Activated CD8-positive, alpha-beta T cell treated with anti-CD3 and anti-CD28 coated beads for 36 hours (primary cell): ENCODE data around the gene NPM3. TPM values are rescaled to one million over a fixed set of nuclear protein-coding genes. Genes with fewer than 3 reads are reported as not detected.

Experiments
- ATAC-seq: fragments of 200-7000 bp; cut with Tn5 transposase; one replicate; pipeline ENCODE4 v1.10.0; 2021; ENCODE audit warnings: mild to moderate bottlenecking, moderate library complexity
- CTCF ChIA-PET: fragments of 350-600 bp; sonication (Branson Sonifier 250); formaldehyde crosslinking; loops from one replicate; lab custom pipeline; 2021; ENCODE audit warnings: antibody characterized with exemption; lab: Charles Lee
- POLR2A ChIA-PET: fragments of 350-600 bp; sonication (Branson Sonifier 250); formaldehyde crosslinking; loops from one replicate; lab custom pipeline; 2021; ENCODE audit warnings: antibody characterized with exemption; lab: Charles Lee
- DNase-seq: peaks from one replicate; pipeline ENCODE4 v3.0.0-alpha.2; 2020
- H3K27ac Mint-ChIP-seq: one replicate; pipeline ENCODE4 v1.8.0; 2021; ENCODE audit warnings: mild to moderate bottlenecking, mixed read lengths
- H3K27me3 Mint-ChIP-seq: one replicate; pipeline ENCODE4 v1.8.0; 2021; ENCODE audit warnings: mixed read lengths
- H3K36me3 Mint-ChIP-seq: one replicate; pipeline ENCODE4 v1.8.0; 2021; ENCODE audit warnings: low read depth, mixed read lengths
- H3K4me1 Mint-ChIP-seq: one replicate; pipeline ENCODE4 v1.8.0; 2021; ENCODE audit warnings: low read depth, mixed read lengths
- H3K4me3 Mint-ChIP-seq: one replicate; pipeline ENCODE4 v1.8.0; 2021; ENCODE audit warnings: mild to moderate bottlenecking, moderate library complexity, mixed read lengths
- H3K9me3 Mint-ChIP-seq: one replicate; pipeline ENCODE4 v1.8.0; 2021; ENCODE audit warnings: mixed read lengths
- CTCF ChIP-seq: fragments of 200-600 bp; IDR thresholded peaks from one replicate; pipeline ENCODE4 v1.8.0; 2022; ENCODE audit warnings: antibody characterized with exemption, mild to moderate bottlenecking
- intact Hi-C: fragments of 100-400 bp; cut with micrococcal nuclease; formaldehyde crosslinking; loops from one replicate; pipeline ENCODE4 v1.10.0; 2022
- total RNA-seq, 2 experiments: library from RNA; stranded (reverse); gene quantifications; one replicate each; pipeline ENCODE4 v1.2.3, GENCODE V29; 2021

Gene NPM3
- total RNA-seq, 2 experiments from 2014 or later = 235 to 264 TPM

GRCh38 chr10:101776161-101776817 lies 7.0 kb downstream of the NPM3 start:
- no peak overlapping the region for H3K4me3 Mint-ChIP-seq
- TF ChIP-seq CTCF = no peak
- ChIA-PET CTCF (interaction anchor here (1.4 kb wide), 1 partner anchor 174 kb away, joined by 3 read pairs; no protein-coding TSS in a partner anchor), POLR2A (no interaction called here)
- H3K27ac Mint-ChIP-seq = no peak overlapping the region
- H3K4me1 Mint-ChIP-seq = peaks cover 27% of the 10 kb centered on the region
- ATAC-seq = no peak
- H3K27me3 Mint-ChIP-seq = peaks cover 57% of the 10 kb centered on the region
- H3K9me3 Mint-ChIP-seq = no peaks in the 10 kb centered on the region
- intact Hi-C loops = no loop called here
- peaks cover 28% of the 10 kb centered on the region for H3K36me3 Mint-ChIP-seq
- DNase-seq = no peak

- peaks cover 59% of the 10 kb centered on the region for H3K27me3 Mint-ChIP-seq
- peaks cover 22% of the 10 kb centered on the region for H3K4me1 Mint-ChIP-seq
- no peak for DNase-seq
- H3K27ac Mint-ChIP-seq = no peak within 1 kb of the TSS
- ChIA-PET POLR2A (interaction anchor here (0.6 to 1.2 kb wide), 2 partner anchors 8 to 87 kb away, joined by 3 to 4 read pairs; partner anchors contain the start of gene NPM3), CTCF (interaction anchor here (1.2 kb wide), 1 partner anchor 173 kb away, joined by 3 read pairs; no protein-coding TSS in a partner anchor)
- H3K4me3 Mint-ChIP-seq = no peak within 1 kb of the TSS
- H3K9me3 Mint-ChIP-seq = no peaks in the 10 kb centered on the region
- ATAC-seq = no peak
- peaks cover 24% of the 10 kb centered on the region for H3K36me3 Mint-ChIP-seq
- no peak for TF ChIP-seq CTCF
- intact Hi-C loops = no loop called here
These were observed 7.7 kb downstream of the NPM3 start, which contains the start of gene FGF8 for GRCh38 chr10:101775273-101776160. FGF8 (minus strand) TSS chr10:101776114; CDS start chr10:101775900, 214 bp downstream.

- intact Hi-C loops = no loop called here
- Mint-ChIP-seq H3K27ac (no peak overlapping the region), H3K36me3 (peaks cover 19% of the 10 kb centered on the region), H3K4me1 (peaks cover 18% of the 10 kb centered on the region), H3K9me3 (no peaks in the 10 kb centered on the region), H3K4me3 (no peak overlapping the region), H3K27me3 (peaks cover 59% of the 10 kb centered on the region)
- CTCF ChIA-PET = interaction anchor here (1.1 to 2.4 kb wide), 3 partner anchors 8 to 172 kb away, joined by 3 to 15 read pairs (median 3); partner anchors contain the start of gene NPM3
- no peak for ATAC-seq
- TF ChIP-seq CTCF = no peak
- no peak for DNase-seq
- POLR2A ChIA-PET = interaction anchor here (0.6 to 1.2 kb wide), 2 partner anchors 9 to 86 kb away, joined by 3 to 4 read pairs; partner anchors contain the start of gene NPM3
These were observed 8.5 kb downstream of the NPM3 start for GRCh38 chr10:101774589-101775272.

- no peak for TF ChIP-seq CTCF
- Mint-ChIP-seq H3K4me1 (peaks cover 14% of the 10 kb centered on the region), H3K27me3 (peaks cover 60% of the 10 kb centered on the region), H3K4me3 (no peak overlapping the region), H3K36me3 (peaks cover 12% of the 10 kb centered on the region), H3K27ac (no peak overlapping the region), H3K9me3 (no peaks in the 10 kb centered on the region)
- POLR2A ChIA-PET = interaction anchor here (1.2 to 2.1 kb wide), 2 partner anchors 9 to 10 kb away, joined by 4 to 7 read pairs; partner anchors contain the start of gene NPM3
- ATAC-seq = no peak
- DNase-seq = no peak
- CTCF ChIA-PET = interaction anchor here (0.9 to 2.4 kb wide), 8 partner anchors 8 to 180 kb away, joined by 3 to 15 read pairs (median 4); partner anchors contain the start of gene NPM3
- intact Hi-C loops = no loop called here
These were observed 9.2 kb downstream of the NPM3 start for GRCh38 chr10:101773923-101774588.
